ENCODE results near the gene STK39. TPM values are rescaled to one million over a fixed set of nuclear protein-coding genes. Genes with fewer than 3 reads are reported as not detected.

The STK39 gene
- total RNA-seq, 1 donor = 18.1 TPM

GRCh38 chr2:168149986-168150385 lies 97.4 kb downstream of the STK39 start:
- Histone ChIP-seq H3K79me2 (ENCODE audit: insufficient read depth, low read length) (no peaks in the 10 kb centered on the region), H2AFZ (ENCODE audit: low read length) (no peak overlapping the region), H3K4me1 (ENCODE audit: insufficient read depth, low read length) (peaks cover 3% of the 10 kb centered on the region), H3K4me3 (ENCODE audit: insufficient read depth, low read length) (no peak overlapping the region), H3K27ac (ENCODE audit: low read depth, low read length) (no peak overlapping the region), H4K20me1 (ENCODE audit: insufficient read depth, low read length) (peaks cover 4% of the 10 kb centered on the region), H3K4me2 (ENCODE audit: insufficient read depth, low read length) (no peak overlapping the region), H3K9me3 (ENCODE audit: low read depth, low read length) (no peaks in the 10 kb centered on the region), H3K36me3 (ENCODE audit: insufficient read depth, low read length) (no peaks in the 10 kb centered on the region), H3K27me3 (ENCODE audit: insufficient read depth, low read length) (no peaks in the 10 kb centered on the region)
- TF ChIP-seq CTCF (IDR thresholded peaks at IDR 0.05; ENCODE audit: extremely low read depth, low read depth, low read length) = no peak
- no peak for DNase-seq (ENCODE audit: insufficient read length, low spot score, missing footprints)

DNA sequence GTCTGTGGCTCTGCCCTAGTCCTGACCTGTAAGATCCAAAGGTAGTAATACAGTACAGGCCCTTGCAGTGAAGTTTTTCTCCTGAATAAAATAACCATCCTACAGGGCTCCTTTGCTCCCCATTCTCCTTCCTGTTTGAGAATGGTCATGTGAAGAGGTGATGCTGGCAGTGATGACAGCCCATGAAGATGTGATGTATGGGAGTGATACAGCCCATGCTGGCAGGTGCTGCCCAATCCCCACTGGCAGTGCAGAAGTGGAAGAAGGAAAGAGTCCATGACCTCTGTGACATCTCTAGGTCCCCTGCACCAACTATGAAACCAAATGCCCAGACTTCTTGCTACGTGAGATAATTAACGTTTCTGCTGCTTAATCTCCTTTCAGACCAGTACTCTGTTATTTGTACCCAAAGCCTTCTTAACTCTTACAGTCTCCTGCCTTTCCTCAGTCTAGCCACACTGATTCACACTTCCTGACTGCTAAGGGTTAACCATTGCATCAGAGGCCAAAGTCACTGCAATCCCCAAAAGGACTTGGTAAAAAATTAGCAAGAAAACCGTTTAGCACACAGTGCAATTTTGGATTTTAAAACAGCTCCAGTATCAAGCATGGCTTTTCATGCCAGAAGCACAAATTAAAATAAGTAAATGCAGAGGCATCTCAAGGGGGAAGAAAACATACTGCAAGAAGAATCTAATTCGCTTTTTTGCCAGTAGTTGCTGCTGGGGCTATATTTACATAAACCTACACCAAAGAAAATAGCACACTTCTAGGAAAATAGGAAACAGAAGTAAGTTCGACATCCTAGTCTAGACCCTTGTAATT lies 98.0 kb downstream of the STK39 start:
- Histone ChIP-seq H3K27me3 (ENCODE audit: insufficient read depth, low read length) (no peaks in the 10 kb centered on the region), H3K4me1 (ENCODE audit: insufficient read depth, low read length) (peaks cover 3% of the 10 kb centered on the region), H3K27ac (ENCODE audit: low read depth, low read length) (no peak overlapping the region), H2AFZ (ENCODE audit: low read length) (no peak overlapping the region), H3K9me3 (ENCODE audit: low read depth, low read length) (no peaks in the 10 kb centered on the region), H4K20me1 (ENCODE audit: insufficient read depth, low read length) (peaks cover 4% of the 10 kb centered on the region), H3K4me2 (ENCODE audit: insufficient read depth, low read length) (no peak overlapping the region), H3K4me3 (ENCODE audit: insufficient read depth, low read length) (no peak overlapping the region), H3K36me3 (ENCODE audit: insufficient read depth, low read length) (no peaks in the 10 kb centered on the region), H3K79me2 (ENCODE audit: insufficient read depth, low read length) (no peaks in the 10 kb centered on the region)
- no peak for DNase-seq (ENCODE audit: insufficient read length, low spot score, missing footprints)
- no peak for TF ChIP-seq CTCF (IDR thresholded peaks at IDR 0.05; ENCODE audit: extremely low read depth, low read depth, low read length)

- Histone ChIP-seq H4K20me1 (ENCODE audit: insufficient read depth, low read length) (peaks cover 4% of the 10 kb centered on the region), H3K4me2 (ENCODE audit: insufficient read depth, low read length) (no peak overlapping the region), H3K4me3 (ENCODE audit: insufficient read depth, low read length) (no peak overlapping the region), H2AFZ (ENCODE audit: low read length) (no peak overlapping the region), H3K27ac (ENCODE audit: low read depth, low read length) (no peak overlapping the region), H3K27me3 (ENCODE audit: insufficient read depth, low read length) (no peaks in the 10 kb centered on the region), H3K36me3 (ENCODE audit: insufficient read depth, low read length) (no peaks in the 10 kb centered on the region), H3K4me1 (ENCODE audit: insufficient read depth, low read length) (peaks cover 3% of the 10 kb centered on the region), H3K79me2 (ENCODE audit: insufficient read depth, low read length) (peaks cover 2% of the 10 kb centered on the region), H3K9me3 (ENCODE audit: low read depth, low read length) (no peaks in the 10 kb centered on the region)
- TF ChIP-seq CTCF (IDR thresholded peaks at IDR 0.05; ENCODE audit: extremely low read depth, low read depth, low read length) = no peak
- DNase-seq (ENCODE audit: insufficient read length, low spot score, missing footprints) = no peak
Observed at GRCh38 chr2:168147830-168148794, 99.3 kb downstream of the STK39 start.

Measured in osteoblast (primary cell).